ENCODE measurements around the gene REP15. TPM values are rescaled to one million over a fixed set of nuclear protein-coding genes. Genes with fewer than 3 reads are reported as not detected.

REP15 gene
- polyA plus RNA-seq, 3 donors: not detected

DNA sequence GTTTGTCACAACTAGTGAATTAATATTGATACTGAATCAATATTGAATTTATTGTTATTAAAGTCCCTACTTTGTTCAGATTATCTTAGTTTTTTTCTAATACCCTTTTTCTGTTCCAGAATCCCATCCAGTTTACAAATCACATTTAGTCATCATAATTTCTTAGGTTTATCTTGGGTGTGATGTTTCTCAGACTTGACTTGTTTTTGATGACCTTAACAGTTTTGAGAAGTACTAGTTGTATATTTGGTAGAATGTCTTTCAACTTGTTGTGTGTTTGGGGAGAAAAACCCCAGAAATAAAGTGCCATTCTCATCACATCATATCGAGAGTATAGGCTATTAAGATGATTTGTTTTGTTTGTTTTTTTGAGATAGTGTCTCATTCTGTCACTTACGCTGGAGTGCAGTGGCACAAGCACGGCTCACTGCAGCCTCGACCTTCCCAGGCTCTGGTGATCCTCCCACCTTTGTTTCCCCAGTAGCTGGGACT lies 33.9 kb downstream of the REP15 start:
- no peaks in the 10 kb centered on the region for H4K20me1 ChIP-seq (ENCODE audit: insufficient read depth, low read length)
- Mint-ChIP-seq H3K27me3 (ENCODE audit: low read depth in 3 of 3) (no peaks in the 10 kb centered on the region), H3K9me3 (no peaks in the 10 kb centered on the region), H3K4me1 (no peaks in the 10 kb centered on the region), H3K27ac (no peak overlapping the region), H3K4me3 (no peak overlapping the region), H3K36me3 (peaks cover 56 to 74% of the 10 kb centered on the region in 2 donors)
- H3K79me2 ChIP-seq (ENCODE audit: insufficient read depth, low read length): no peaks in the 10 kb centered on the region
- H3K27me3 ChIP-seq (ENCODE audit: control insufficient read depth in 2 of 2, insufficient read depth in 2 of 2, low read length in 2 of 2): no peaks in the 10 kb centered on the region
- no peak overlapping the region for H3K4me2 ChIP-seq (replicated peaks; ENCODE audit: extremely low read depth, low read length, poor library complexity, severe bottlenecking)
- no peak overlapping the region for H2AFZ ChIP-seq (ENCODE audit: insufficient read depth, low read depth, low read length, poor library complexity, severe bottlenecking)
- TF ChIP-seq CTCF (IDR thresholded peaks at IDR 0.05): no peak
- intact Hi-C loops (cut with micrococcal nuclease): loop anchor here in 1 of 2 donors (5.0 kb wide), 1 partner anchor 212 kb away; no protein-coding TSS in a partner anchor
- 100% methylated on average over 2 of the region's 4 CpGs for WGBS (ENCODE audit: insufficient coverage)
- H3K9ac ChIP-seq (ENCODE audit: insufficient read depth, low read length, poor library complexity, severe bottlenecking): no peak overlapping the region
- no peak overlapping the region for H3K27ac ChIP-seq (ENCODE audit: low read depth in 1 of 2, low read length in 2 of 2)
- H3K4me1 ChIP-seq (ENCODE audit: control insufficient read depth in 1 of 2, insufficient read depth in 2 of 2, low read length in 2 of 2): no peaks in the 10 kb centered on the region
- H3K4me3 ChIP-seq (replicated peaks in 1 of 3; ENCODE audit: low read depth in 2 of 3, low read length in 3 of 3): no peak overlapping the region
- peaks cover 44 to 91% of the 10 kb centered on the region in 2 donors for H3K36me3 ChIP-seq (replicated peaks in 1 of 2; ENCODE audit: control insufficient read depth in 1 of 2, insufficient read depth in 2 of 2, low read length in 2 of 2)
- H3K9me3 ChIP-seq (replicated peaks in 1 of 2; ENCODE audit: control insufficient read depth in 1 of 2, insufficient read depth in 1 of 2, low read length in 2 of 2): no peaks in the 10 kb centered on the region
- DNase-seq: no peak

DNA sequence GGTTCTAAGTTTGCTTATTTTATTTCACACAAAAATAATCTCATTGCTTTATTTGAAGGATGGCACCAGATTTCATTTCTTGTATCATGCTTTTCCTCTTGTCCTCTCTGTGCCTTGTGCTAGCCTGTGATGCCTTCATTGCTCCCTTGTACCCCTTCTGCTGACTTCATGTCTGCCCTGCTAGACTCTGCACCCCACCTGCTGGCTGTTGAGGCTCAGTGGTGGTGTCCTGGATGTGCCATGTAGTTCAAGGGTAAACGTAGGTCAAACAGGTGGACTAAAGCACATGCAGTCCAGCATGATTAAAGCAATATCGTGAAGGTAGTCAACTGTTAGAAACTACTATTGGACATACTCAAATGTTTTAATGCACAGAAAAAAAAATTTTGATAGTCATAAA lies 36.0 kb downstream of the REP15 start:
- H3K27ac Mint-ChIP-seq: peak overlapping the region in 3 of 7 donors; percentile 3 to 59 (median 39)
- no CpG with 5 or more reads among the region's 2 CpGs for WGBS (ENCODE audit: insufficient coverage)

More for the DNA sequence above, 36.0 kb downstream of the REP15 start:
- Histone ChIP-seq H3K79me2 (ENCODE audit: insufficient read depth, low read length) (no peaks in the 10 kb centered on the region), H3K27me3 (ENCODE audit: control insufficient read depth in 2 of 2, insufficient read depth in 2 of 2, low read length in 2 of 2) (no peaks in the 10 kb centered on the region), H3K9ac (ENCODE audit: insufficient read depth, low read length, poor library complexity, severe bottlenecking) (no peak overlapping the region), H3K4me2 (replicated peaks; ENCODE audit: extremely low read depth, low read length, poor library complexity, severe bottlenecking) (no peak overlapping the region), H3K4me1 (ENCODE audit: control insufficient read depth in 1 of 2, insufficient read depth in 2 of 2, low read length in 2 of 2) (no peaks in the 10 kb centered on the region), H3K36me3 (replicated peaks in 1 of 2; ENCODE audit: control insufficient read depth in 1 of 2, insufficient read depth in 2 of 2, low read length in 2 of 2) (peaks cover 44 to 90% of the 10 kb centered on the region in 2 donors), H3K9me3 (replicated peaks in 1 of 2; ENCODE audit: control insufficient read depth in 1 of 2, insufficient read depth in 1 of 2, low read length in 2 of 2) (no peaks in the 10 kb centered on the region), H4K20me1 (ENCODE audit: insufficient read depth, low read length) (no peaks in the 10 kb centered on the region), H3K4me3 (replicated peaks in 1 of 3; ENCODE audit: low read depth in 2 of 3, low read length in 3 of 3) (no peak overlapping the region), H2AFZ (ENCODE audit: insufficient read depth, low read depth, low read length, poor library complexity, severe bottlenecking) (no peak overlapping the region), H3K27ac (ENCODE audit: low read depth in 1 of 2, low read length in 2 of 2) (no peak overlapping the region)
- Mint-ChIP-seq H3K36me3 (peaks cover 60 to 73% of the 10 kb centered on the region in 2 donors), H3K4me1 (no peaks in the 10 kb centered on the region), H3K9me3 (no peaks in the 10 kb centered on the region), H3K27me3 (ENCODE audit: low read depth in 3 of 3) (no peaks in the 10 kb centered on the region), H3K4me3 (no peak overlapping the region)
- intact Hi-C loops (cut with micrococcal nuclease): loop anchor here in 1 of 2 donors (5.0 kb wide), 1 partner anchor 210 kb away; no protein-coding TSS in a partner anchor
- no peak for DNase-seq
- no peak for TF ChIP-seq CTCF (IDR thresholded peaks at IDR 0.05)

Measured in CD14-positive monocyte (primary cell).